NCI-H1105 treated with DMSO at 0.1 percent for 48 hours (cell line): ENCODE measurements around the gene RUNX1.

Experiments used
- DNase-seq: peaks from one replicate; lab custom pipeline; 2025; lab: John Stamatoyannopoulos, UW

Gene RUNX1

GRCh38 chr21:34850166-34850690 lies 198.9 kb downstream of the RUNX1 start:
- no peak for DNase-seq

- no peak for DNase-seq
These were observed 202.4 kb downstream of the RUNX1 start for GRCh38 chr21:34846601-34847112.

- no peak for DNase-seq
These were observed 203.3 kb downstream of the RUNX1 start for GRCh38 chr21:34845521-34846451.

- peak; percentile 11 for DNase-seq
These were observed 204.2 kb downstream of the RUNX1 start for GRCh38 chr21:34844924-34845238.

GRCh38 chr21:34844013-34844923 lies 204.8 kb downstream of the RUNX1 start:
- no peak for DNase-seq

GRCh38 chr21:34843562-34843961 lies 205.5 kb downstream of the RUNX1 start:
- DNase-seq = no peak

GRCh38 chr21:34841154-34841553 lies 207.9 kb downstream of the RUNX1 start:
- no peak for DNase-seq

GRCh38 chr21:34840693-34841092 lies 208.4 kb downstream of the RUNX1 start:
- no peak for DNase-seq

GRCh38 chr21:34838956-34839820 lies 209.9 kb downstream of the RUNX1 start:
- DNase-seq = no peak

- DNase-seq = no peak
These were observed 212.1 kb downstream of the RUNX1 start for GRCh38 chr21:34836933-34837505.

- DNase-seq = no peak
These were observed 212.8 kb downstream of the RUNX1 start for GRCh38 chr21:34836103-34836932.

- DNase-seq = no peak
These were observed 213.6 kb downstream of the RUNX1 start for GRCh38 chr21:34835526-34835925.

GRCh38 chr21:34834852-34835501 lies 214.1 kb downstream of the RUNX1 start:
- DNase-seq = peak; percentile 29

GRCh38 chr21:34834290-34834689 lies 214.8 kb downstream of the RUNX1 start:
- no peak for DNase-seq

GRCh38 chr21:34833465-34833864 lies 215.6 kb downstream of the RUNX1 start:
- DNase-seq = no peak

GRCh38 chr21:34830386-34831170 lies 218.5 kb downstream of the RUNX1 start:
- DNase-seq = no peak

GRCh38 chr21:34827445-34828235 lies 221.5 kb downstream of the RUNX1 start:
- no peak for DNase-seq

- no peak for DNase-seq
These were observed 222.3 kb downstream of the RUNX1 start for GRCh38 chr21:34826836-34827235.
